HCT116 (cell line): ENCODE data around the gene PGLYRP4. TPM values are rescaled to one million over a fixed set of nuclear protein-coding genes. Genes with fewer than 3 reads are reported as not detected.

Experiments used
- ATAC-seq: fragments of 200-7000 bp; cut with Tn5 transposase; 2 replicates; pipeline ENCODE4 v1.9.1; 2020; ENCODE audit warnings: mild to moderate bottlenecking, moderate library complexity
- BruUV-seq: library from RNA; stranded (reverse); fragments of 400-500 nt; replicated peaks from 2 replicates; lab custom pipeline; 2021; lab: Mats Ljungman, UMichigan
- CTCF ChIA-PET: fragments of 300-600 bp; sonication (Branson Sonifier 250); formaldehyde crosslinking; loops from one replicate; lab custom pipeline; 2021; ENCODE audit warnings: antibody characterized with exemption; lab: Charles Lee
- POLR2A ChIA-PET: fragments of 300-600, 350-600 bp; sonication (Branson Sonifier 250); formaldehyde crosslinking; loops from one replicate; lab custom pipeline; 2021; ENCODE audit warnings: antibody characterized with exemption; lab: Charles Lee
- RAD21 ChIA-PET, 2 experiments: fragments of 300-600 bp; sonication (Branson Sonifier 250); formaldehyde crosslinking; loops; one replicate each; lab custom pipeline; 2023; ENCODE audit warnings: low total read pairs in 2 of 2; ENCODE audit not compliant: uncharacterized antibody in 2 of 2, unreplicated experiment in 2 of 2, low non-redundant PET in 1 of 2; lab: Charles Lee
- DNase-seq: peaks from one replicate; pipeline ENCODE4 v3.0.0-alpha.2; 2010; ENCODE audit warnings: low read depth, low spot score
- H2AFZ ChIP-seq: fragments of 200-600 bp; shearing (Covaris generic), sonication (generic); 2 replicates; pipeline ENCODE4 v1.6.1; 2017; ENCODE audit warnings: low read depth, mixed run types, mixed read lengths, antibody characterized with exemption, low read length; ENCODE audit not compliant: poor library complexity, severe bottlenecking
- H3K27ac ChIP-seq: 2 replicates; pipeline ENCODE4 v1.5.1; 2012; ENCODE audit warnings: low read depth, low read length
- H3K27me3 ChIP-seq: fragments of 200-600 bp; sonication (generic); 2 replicates; pipeline ENCODE4 v1.6.1; 2016; ENCODE audit warnings: mixed run types, low read length, mixed read lengths; ENCODE audit not compliant: insufficient read depth
- H3K36me3 ChIP-seq, 2 experiments: fragments of 200-500 bp in 1 of 2; fragments of 200-600 bp in 1 of 2; sonication (Bioruptor generic) in 1 of 2; sonication (generic) in 1 of 2; 2 replicates each; pipeline versions ENCODE4 v1.5.1 to v1.6.1; 2014 to 2016; ENCODE audit warnings: low read length in 2 of 2, inconsistent platforms in 1 of 2, mixed read lengths in 1 of 2, mixed run types in 1 of 2; ENCODE audit not compliant: insufficient read depth in 2 of 2, control insufficient read depth in 1 of 2
- H3K4me1 ChIP-seq, 2 experiments: fragments of 200-600 bp in 1 of 2; sonication (generic) in 1 of 2; 2 replicates each; pipeline versions ENCODE4 v1.5.1 to v1.6.1; 2012 to 2017; ENCODE audit warnings: low read length in 2 of 2, inconsistent platforms in 1 of 2, mild to moderate bottlenecking in 1 of 2, mixed read lengths in 1 of 2, mixed run types in 1 of 2, moderate library complexity in 1 of 2; ENCODE audit not compliant: insufficient read depth in 2 of 2, control insufficient read depth in 1 of 2
- H3K4me2 ChIP-seq: fragments of 200-600 bp; sonication (generic); 2 replicates; pipeline ENCODE4 v1.6.1; 2017; ENCODE audit warnings: mixed run types, low read length, mixed read lengths
- H3K4me3 ChIP-seq, 2 experiments: fragments of 200-600 bp in 1 of 2; sonication (generic) in 1 of 2; replicated peaks in 1 of 2; 2 replicates each; pipeline ENCODE4 v1.5.1; 2011 to 2016; ENCODE audit warnings: low read length in 2 of 2, control low read depth in 1 of 2, low read depth in 1 of 2, mild to moderate bottlenecking in 1 of 2, mixed read lengths in 1 of 2, mixed run types in 1 of 2
- H3K79me2 ChIP-seq: fragments of 200-600 bp; sonication (generic); 2 replicates; pipeline ENCODE4 v1.6.1; 2017; ENCODE audit warnings: mild to moderate bottlenecking, mixed run types, low read length, moderate library complexity, mixed read lengths; ENCODE audit not compliant: insufficient read depth
- H3K9ac ChIP-seq: fragments of 200-600 bp; sonication (generic); 2 replicates; pipeline ENCODE4 v1.6.1; 2016; ENCODE audit warnings: low read length, mixed read lengths
- H3K9me2 ChIP-seq: fragments of 200-600 bp; sonication (generic), shearing (Covaris generic); 2 replicates; pipeline ENCODE4 v1.6.1; 2017; ENCODE audit warnings: mixed run types, mild to moderate bottlenecking, moderate library complexity; ENCODE audit not compliant: insufficient read depth
- H3K9me3 ChIP-seq, 2 experiments: fragments of 200-500 bp in 1 of 2; fragments of 200-600 bp in 1 of 2; sonication (Bioruptor generic) in 1 of 2; sonication (generic) in 1 of 2; 2 replicates each; pipeline ENCODE4 v1.6.1; 2014 to 2017; ENCODE audit warnings: low read length in 2 of 2, mixed read lengths in 2 of 2, inconsistent platforms in 1 of 2, low read depth in 1 of 2, mild to moderate bottlenecking in 1 of 2, mixed run types in 1 of 2, moderate library complexity in 1 of 2; ENCODE audit not compliant: control insufficient read depth in 1 of 2, insufficient read depth in 1 of 2
- H4K20me1 ChIP-seq: fragments of 200-600 bp; sonication (generic), shearing (Covaris generic); 2 replicates; pipeline ENCODE4 v1.6.1; 2017; ENCODE audit warnings: mixed run types, mild to moderate bottlenecking, moderate library complexity; ENCODE audit not compliant: insufficient read depth
- ATF3 ChIP-seq: IDR thresholded peaks from 2 replicates; pipeline ENCODE4 v1.6.1; 2012
- CBX3 ChIP-seq: IDR thresholded peaks from 2 replicates; pipeline ENCODE4 v1.6.1; 2012; ENCODE audit warnings: low read depth
- CTCF ChIP-seq, 3 experiments: fragments of 200-600 bp in 1 of 3; sonication (generic) in 1 of 3; IDR thresholded peaks in 2 of 3; conservative IDR thresholded peaks in 1 of 3; 2 replicates each; pipeline ENCODE4 v1.5.1; 2012 to 2017; ENCODE audit warnings: low read depth in 2 of 3, low read length in 2 of 3, antibody characterized with exemption in 1 of 3, borderline replicate concordance in 1 of 3, control low read depth in 1 of 3, mild to moderate bottlenecking in 1 of 3, mixed read lengths in 1 of 3, mixed run types in 1 of 3, moderate library complexity in 1 of 3; ENCODE audit not compliant: insufficient read depth in 1 of 3
- EGR1 ChIP-seq: IDR thresholded peaks from 2 replicates; pipeline ENCODE4 v1.6.1; 2012; ENCODE audit warnings: low read depth
- EZH2 ChIP-seq: fragments of 200-600 bp; sonication (generic); IDR thresholded peaks from 2 replicates; pipeline ENCODE4 v1.6.1; 2017; ENCODE audit warnings: antibody characterized with exemption, mixed run types
- JUND ChIP-seq: IDR thresholded peaks from 2 replicates; pipeline ENCODE4 v1.6.1; 2012
- MAX ChIP-seq: IDR thresholded peaks from 2 replicates; pipeline ENCODE4 v1.6.1; 2012
- POLR2A ChIP-seq: IDR thresholded peaks from 2 replicates; pipeline ENCODE4 v1.7.0; 2011; ENCODE audit warnings: borderline replicate concordance; ENCODE audit not compliant: insufficient read depth, insufficient read length; ENCODE audit errors: extremely low read depth
- POLR2AphosphoS5 ChIP-seq: IDR thresholded peaks from 2 replicates; pipeline ENCODE4 v1.6.1; 2011; ENCODE audit warnings: mild to moderate bottlenecking, low read depth, low read length, moderate library complexity
- RAD21 ChIP-seq: IDR thresholded peaks from 2 replicates; pipeline ENCODE4 v1.6.1; 2012; ENCODE audit warnings: low read depth, mild to moderate bottlenecking
- REST ChIP-seq: IDR thresholded peaks from 2 replicates; pipeline ENCODE4 v1.6.1; 2012; ENCODE audit warnings: low read depth
- SIN3A ChIP-seq: IDR thresholded peaks from 2 replicates; pipeline ENCODE4 v1.6.1; 2012; ENCODE audit warnings: low read depth
- SP1 ChIP-seq: IDR thresholded peaks from 2 replicates; pipeline ENCODE4 v1.6.1; 2012; ENCODE audit warnings: low read depth
- SRF ChIP-seq: IDR thresholded peaks from 2 replicates; pipeline ENCODE4 v1.6.1; 2012; ENCODE audit warnings: low read depth
- TCF7L2 ChIP-seq: IDR thresholded peaks from 2 replicates; pipeline ENCODE4 v1.7.0; 2011; ENCODE audit warnings: borderline replicate concordance, inconsistent platforms; ENCODE audit not compliant: insufficient read depth, insufficient read length; ENCODE audit errors: extremely low read depth
- YY1 ChIP-seq: IDR thresholded peaks from 2 replicates; pipeline ENCODE4 v1.6.1; 2011; ENCODE audit warnings: low read length, low read depth, moderate library complexity, mild to moderate bottlenecking; ENCODE audit not compliant: insufficient replicate concordance; ENCODE audit errors: extremely low read depth
- ZBTB33 ChIP-seq: IDR thresholded peaks from 2 replicates; pipeline ENCODE4 v1.6.1; 2011; ENCODE audit warnings: mild to moderate bottlenecking, low read length, moderate library complexity; ENCODE audit not compliant: insufficient replicate concordance; ENCODE audit errors: extremely low read depth
- intact Hi-C: fragments of 100-400 bp; cut with micrococcal nuclease; formaldehyde crosslinking; loops from 2 replicates; pipeline ENCODE4 v1.10.0; 2022
- total RNA-seq: library from RNA; stranded (reverse); gene quantifications from one replicate; pipeline ENCODE4 v1.2.1, GENCODE V29; 2021; ENCODE audit not compliant: unreplicated experiment

Gene PGLYRP4
- total RNA-seq, 1 experiment from 2014 or later, result not detected

GRCh38 chr1:153367090-153367489 lies 18.4 kb upstream of the PGLYRP4 start:
- BruUV-seq, result no TSS peak
- POLR2A ChIA-PET, result no interaction called here
- no peaks in the 10 kb centered on the region for H3K4me1 ChIP-seq

More at GRCh38 chr1:153367090-153367489, 18.4 kb upstream of the PGLYRP4 start:
- Histone ChIP-seq H3K9me2 (no peaks in the 10 kb centered on the region), H3K9me3 (no peaks in the 10 kb centered on the region), H3K36me3 (no peaks in the 10 kb centered on the region)
- CTCF ChIA-PET, result no interaction called here
- ATAC-seq, result no peak
- TF ChIP-seq CTCF (IDR thresholded peaks at IDR 0.05 in 2 of 3, conservative IDR thresholded peaks at IDR 0.05 in 1 of 3; ENCODE audit: borderline replicate concordance in 1 of 3, insufficient read depth in 1 of 3, low read depth in 2 of 3, low read length in 2 of 3) (no peak), CBX3 (no peak), RAD21 (no peak), POLR2A (no peak), EZH2 (no peak), ZBTB33 (no peak), POLR2AphosphoS5 (no peak), TCF7L2 (no peak), REST (no peak), EGR1 (no peak), JUND (no peak), YY1 (no peak), SRF (no peak), ATF3 (no peak), SIN3A (no peak), MAX (no peak), SP1 (no peak)
- TF ChIP-seq, all 23 proteins: peak for 0
- Histone ChIP-seq H3K79me2 (no peaks in the 10 kb centered on the region), H3K4me3 (no peak overlapping the region), H2AFZ (no peak overlapping the region), H4K20me1 (no peaks in the 10 kb centered on the region), H3K4me2 (no peak overlapping the region), H3K9ac (no peak overlapping the region), H3K27me3 (peaks cover 33% of the 10 kb centered on the region), H3K27ac (no peak overlapping the region)
- intact Hi-C loops, result no loop called here
- DNase-seq, result no peak
- RAD21 ChIA-PET, result no interaction called here
